MCF 10A (cell line): Measurements from ENCODE around the gene IL11. TPM values are rescaled to one million over a fixed set of nuclear protein-coding genes. Genes with fewer than 3 reads are reported as not detected.

Experiments
- BruUV-seq: library from RNA; stranded (reverse); fragments of 400-500 nt; replicated peaks from 2 replicates; lab custom pipeline; 2021; lab: Mats Ljungman, UMichigan
- CTCF ChIA-PET: fragments of 300-600 bp; sonication (Branson Sonifier 250); formaldehyde crosslinking; extraction: SDS; loops from one replicate; lab custom pipeline; 2021; ENCODE audit warnings: antibody characterized with exemption, inconsistent platforms; lab: Yijun Ruan, JAX
- POLR2A ChIA-PET: fragments of 300-600, 350-650 bp; sonication (Branson Sonifier 250); formaldehyde crosslinking; extraction: SDS; loops from one replicate; lab custom pipeline; 2020; ENCODE audit warnings: antibody characterized with exemption, inconsistent platforms; lab: Yijun Ruan, JAX
- DNase-seq: peaks from one replicate; pipeline ENCODE4 v3.0.0-alpha.2; 2018; ENCODE audit not compliant: unreplicated experiment
- H3K27ac Mint-ChIP-seq: one replicate; pipeline ENCODE4 v1.8.0; 2022; ENCODE audit warnings: mild to moderate bottlenecking, low read depth, mixed read lengths; ENCODE audit not compliant: unreplicated experiment
- H3K27me3 Mint-ChIP-seq: one replicate; pipeline ENCODE4 v1.8.0; 2022; ENCODE audit warnings: mixed read lengths; ENCODE audit not compliant: insufficient read depth, unreplicated experiment
- H3K36me3 Mint-ChIP-seq: one replicate; pipeline ENCODE4 v1.8.0; 2022; ENCODE audit warnings: mild to moderate bottlenecking, moderate library complexity, mixed read lengths; ENCODE audit not compliant: insufficient read depth, unreplicated experiment
- H3K4me1 Mint-ChIP-seq: one replicate; pipeline ENCODE4 v1.8.0; 2022; ENCODE audit warnings: mixed read lengths; ENCODE audit not compliant: insufficient read depth, unreplicated experiment
- H3K4me3 Mint-ChIP-seq: one replicate; pipeline ENCODE4 v1.8.0; 2022; ENCODE audit warnings: mild to moderate bottlenecking, moderate library complexity, mixed read lengths; ENCODE audit not compliant: unreplicated experiment
- H3K9me3 Mint-ChIP-seq: one replicate; pipeline ENCODE4 v1.8.0; 2022; ENCODE audit warnings: mixed read lengths; ENCODE audit not compliant: unreplicated experiment
- CTCF ChIP-seq: fragments of 200-600 bp; IDR thresholded peaks from one replicate; pipeline ENCODE4 v1.8.0; 2022; ENCODE audit warnings: antibody characterized with exemption, mild to moderate bottlenecking; ENCODE audit not compliant: unreplicated experiment
- intact Hi-C: fragments of 100-400 bp; cut with micrococcal nuclease; formaldehyde crosslinking; loops from 2 replicates; pipeline ENCODE4 v1.14.1; 2022
- total RNA-seq: library from RNA; stranded (reverse); gene quantifications from 2 replicates; pipeline ENCODE4 v1.2.3, GENCODE V29; 2022

The IL11 gene
- total RNA-seq, 1 experiment from 2014 or later = 4.2 TPM

GRCh38 chr19:55339889-55340783 lies 30.1 kb downstream of the IL11 start:
- DNase-seq = no peak
- CTCF ChIA-PET = interaction anchor here (0.6 to 3.5 kb wide), 7 partner anchors 9 to 127 kb away, joined by 3 to 36 read pairs (median 8); no protein-coding TSS in a partner anchor
- POLR2A ChIA-PET = interaction anchor here (0.6 to 5.1 kb wide), 30 partner anchors 9 to 315 kb away, joined by 3 to 98 read pairs (median 5); partner anchors contain the start of genes DNAAF3, HSPBP1, IL11 and ISOC2

GRCh38 chr19:55339105-55339888 lies 31.0 kb downstream of the IL11 start, which contains the start of gene KMT5C:
Gene KMT5C (plus strand): TSS chr19:55339876. CDS start chr19:55341937, 2,061 bp downstream.
- H3K27me3 Mint-ChIP-seq = no peaks in the 10 kb centered on the region
- H3K36me3 Mint-ChIP-seq = peaks cover 29% of the 10 kb centered on the region
- intact Hi-C loops = loop anchor here (1.0 to 2.0 kb wide), 3 partner anchors 14 to 46 kb away; partner anchors contain the start of gene RPL28

More at GRCh38 chr19:55339889-55340783, 30.1 kb downstream of the IL11 start:
- no peaks in the 10 kb centered on the region for H3K27me3 Mint-ChIP-seq
- H3K9me3 Mint-ChIP-seq = no peaks in the 10 kb centered on the region
- peaks cover 38% of the 10 kb centered on the region for H3K4me1 Mint-ChIP-seq
- intact Hi-C loops = loop anchor here (1.0 to 2.0 kb wide), 3 partner anchors 13 to 45 kb away; partner anchors contain the start of gene RPL28
- H3K27ac Mint-ChIP-seq = peak overlapping the region; percentile 100
- no peak for TF ChIP-seq CTCF
- peaks cover 36% of the 10 kb centered on the region for H3K36me3 Mint-ChIP-seq
- H3K4me3 Mint-ChIP-seq = peak overlapping the region; percentile 80
- BruUV-seq = no TSS peak

GRCh38 chr19:55336101-55336500 lies 34.2 kb downstream of the IL11 start:
- ChIA-PET CTCF (interaction anchor here (0.7 to 3.5 kb wide), 5 partner anchors 34 to 317 kb away, joined by 3 to 36 read pairs (median 3); no protein-coding TSS in a partner anchor), POLR2A (interaction anchor here (0.6 to 5.1 kb wide), 14 partner anchors 8 to 319 kb away, joined by 3 to 98 read pairs (median 3); partner anchors contain the start of genes HSPBP1, PPP6R1, RPL28 and TMEM150B)
- intact Hi-C loops = no loop called here
- Mint-ChIP-seq H3K36me3 (peaks cover 16% of the 10 kb centered on the region), H3K4me3 (peak overlapping the region; percentile 9), H3K4me1 (peaks cover 28% of the 10 kb centered on the region), H3K9me3 (no peaks in the 10 kb centered on the region), H3K27me3 (no peaks in the 10 kb centered on the region), H3K27ac (peak overlapping the region; percentile 94)
- peak; percentile 93 for DNase-seq
- TF ChIP-seq CTCF = no peak
- no TSS peak for BruUV-seq

More at GRCh38 chr19:55339105-55339888, 31.0 kb downstream of the IL11 start, which contains the start of gene KMT5C:
- Mint-ChIP-seq H3K4me1 (peaks cover 33% of the 10 kb centered on the region), H3K9me3 (no peaks in the 10 kb centered on the region), H3K4me3 (peak within 1 kb of the TSS; percentile 80), H3K27ac (peak within 1 kb of the TSS; percentile 100)
- CTCF ChIA-PET = interaction anchor here (0.5 to 3.5 kb wide), 17 partner anchors 10 to 198 kb away, joined by 3 to 36 read pairs (median 4); no protein-coding TSS in a partner anchor
- no TSS peak for BruUV-seq
- DNase-seq = peak; percentile 100
- TF ChIP-seq CTCF = no peak
- POLR2A ChIA-PET = interaction anchor here (0.6 to 5.1 kb wide), 44 partner anchors 10 to 316 kb away, joined by 3 to 98 read pairs (median 4); partner anchors contain the start of genes DNAAF3, FIZ1, HSPBP1 and IL11
